ENCODE measurements around the gene EOGT. TPM values are rescaled to one million over a fixed set of nuclear protein-coding genes. Genes with fewer than 3 reads are reported as not detected.

EOGT gene
- total RNA-seq, 1 donor from 2014 or later, result 8.4 TPM

DNA sequence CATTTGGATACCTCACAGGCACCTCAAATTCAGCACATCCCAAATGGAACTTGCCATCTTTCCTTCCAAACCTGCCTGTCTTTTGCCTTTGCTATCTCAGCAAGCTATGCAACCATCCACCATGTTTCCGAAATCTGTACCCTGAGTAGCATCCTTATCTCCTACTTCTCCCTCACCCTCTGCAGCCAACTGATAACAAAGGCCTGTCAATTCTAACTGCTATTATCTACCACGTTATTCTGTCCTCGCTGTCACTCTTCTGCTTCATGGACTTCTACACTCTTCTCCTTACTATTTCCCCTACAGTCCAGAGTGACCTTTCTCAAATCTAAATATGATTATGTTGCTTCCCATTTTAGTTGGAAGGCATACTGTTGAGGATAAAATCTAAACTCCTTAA lies 55.6 kb downstream of the EOGT start:
- peaks cover 21% of the 10 kb centered on the region for H3K27me3 Mint-ChIP-seq
- H3K4me3 Mint-ChIP-seq, result no peak overlapping the region
- H3K27ac Mint-ChIP-seq, result no peak overlapping the region
- H3K36me3 Mint-ChIP-seq, result no peaks in the 10 kb centered on the region
- no peak for DNase-seq (ENCODE audit: extremely low spot score, unreplicated experiment)
- TF ChIP-seq, protein P1, sequence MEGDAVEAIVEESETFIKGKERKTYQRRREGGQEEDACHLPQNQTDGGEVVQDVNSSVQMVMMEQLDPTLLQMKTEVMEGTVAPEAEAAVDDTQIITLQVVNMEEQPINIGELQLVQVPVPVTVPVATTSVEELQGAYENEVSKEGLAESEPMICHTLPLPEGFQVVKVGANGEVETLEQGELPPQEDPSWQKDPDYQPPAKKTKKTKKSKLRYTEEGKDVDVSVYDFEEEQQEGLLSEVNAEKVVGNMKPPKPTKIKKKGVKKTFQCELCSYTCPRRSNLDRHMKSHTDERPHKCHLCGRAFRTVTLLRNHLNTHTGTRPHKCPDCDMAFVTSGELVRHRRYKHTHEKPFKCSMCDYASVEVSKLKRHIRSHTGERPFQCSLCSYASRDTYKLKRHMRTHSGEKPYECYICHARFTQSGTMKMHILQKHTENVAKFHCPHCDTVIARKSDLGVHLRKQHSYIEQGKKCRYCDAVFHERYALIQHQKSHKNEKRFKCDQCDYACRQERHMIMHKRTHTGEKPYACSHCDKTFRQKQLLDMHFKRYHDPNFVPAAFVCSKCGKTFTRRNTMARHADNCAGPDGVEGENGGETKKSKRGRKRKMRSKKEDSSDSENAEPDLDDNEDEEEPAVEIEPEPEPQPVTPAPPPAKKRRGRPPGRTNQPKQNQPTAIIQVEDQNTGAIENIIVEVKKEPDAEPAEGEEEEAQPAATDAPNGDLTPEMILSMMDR (conservative IDR thresholded peaks at IDR 0.05), result no peak
- peaks cover 7% of the 10 kb centered on the region for H3K4me1 Mint-ChIP-seq (ENCODE audit: unreplicated experiment)
- H3K9me3 Mint-ChIP-seq, result no peaks in the 10 kb centered on the region

DNA sequence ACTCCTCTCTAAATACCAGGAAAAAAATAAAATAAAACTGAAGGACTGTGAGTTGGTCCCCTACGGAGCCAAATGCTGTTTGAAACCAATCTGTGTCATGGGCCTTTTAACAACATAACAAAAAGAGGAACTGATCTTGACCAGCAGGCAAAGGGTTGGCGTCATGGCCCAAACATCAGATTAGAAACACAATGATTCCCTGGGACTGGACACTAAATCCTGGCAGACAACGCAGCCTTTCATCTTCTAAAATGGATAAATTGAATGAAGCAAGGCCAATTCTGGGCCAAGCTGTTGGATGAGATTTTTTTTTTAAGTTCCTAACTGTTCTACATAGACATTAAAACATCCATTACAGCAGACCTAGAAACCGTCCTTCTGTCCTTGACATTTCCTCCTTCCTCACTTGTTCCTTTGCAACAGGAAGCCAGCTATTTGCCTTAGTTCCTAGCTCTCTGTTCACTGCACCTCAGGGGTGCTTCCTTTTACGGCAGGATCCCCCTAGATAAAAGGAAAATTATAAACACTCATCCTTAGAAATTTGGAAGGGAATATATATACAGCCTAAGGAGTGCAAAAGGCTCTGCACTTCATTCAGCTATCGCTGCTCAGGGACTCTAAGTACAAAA lies 59.6 kb downstream of the EOGT start:
- Mint-ChIP-seq H3K27ac (no peak overlapping the region), H3K36me3 (no peaks in the 10 kb centered on the region), H3K4me3 (no peak overlapping the region), H3K27me3 (peaks cover 17% of the 10 kb centered on the region), H3K9me3 (no peaks in the 10 kb centered on the region), H3K4me1 (ENCODE audit: unreplicated experiment) (peaks cover 7% of the 10 kb centered on the region)
- TF ChIP-seq, protein P1 (conservative IDR thresholded peaks at IDR 0.05), result no peak
- no peak for DNase-seq (ENCODE audit: extremely low spot score, unreplicated experiment)

DNA sequence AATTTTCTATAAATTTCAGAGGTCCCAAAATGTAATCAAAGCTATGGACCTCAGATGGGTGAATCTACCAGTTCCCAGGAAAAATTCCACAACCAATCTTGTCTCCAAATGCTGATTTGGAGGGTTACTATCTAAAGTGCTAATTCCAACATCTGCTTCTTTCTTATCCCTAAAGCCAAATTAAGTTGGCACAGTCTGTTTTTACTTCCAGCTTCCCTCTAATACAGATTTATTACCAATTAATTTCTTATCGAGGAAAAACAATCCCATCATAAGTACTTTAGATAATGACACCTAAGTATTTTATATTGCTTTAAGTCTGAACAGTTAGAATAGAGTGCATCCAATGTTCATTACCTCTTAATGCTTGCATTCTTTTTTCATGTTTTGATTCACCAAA lies 68.3 kb downstream of the EOGT start:
- DNase-seq (ENCODE audit: extremely low spot score, unreplicated experiment), result no peak
- Mint-ChIP-seq H3K36me3 (no peaks in the 10 kb centered on the region), H3K27me3 (peaks cover 7% of the 10 kb centered on the region), H3K4me1 (ENCODE audit: unreplicated experiment) (no peaks in the 10 kb centered on the region), H3K27ac (no peak overlapping the region), H3K9me3 (no peaks in the 10 kb centered on the region), H3K4me3 (no peak overlapping the region)
- TF ChIP-seq, protein P1 (conservative IDR thresholded peaks at IDR 0.05), result no peak

DNA sequence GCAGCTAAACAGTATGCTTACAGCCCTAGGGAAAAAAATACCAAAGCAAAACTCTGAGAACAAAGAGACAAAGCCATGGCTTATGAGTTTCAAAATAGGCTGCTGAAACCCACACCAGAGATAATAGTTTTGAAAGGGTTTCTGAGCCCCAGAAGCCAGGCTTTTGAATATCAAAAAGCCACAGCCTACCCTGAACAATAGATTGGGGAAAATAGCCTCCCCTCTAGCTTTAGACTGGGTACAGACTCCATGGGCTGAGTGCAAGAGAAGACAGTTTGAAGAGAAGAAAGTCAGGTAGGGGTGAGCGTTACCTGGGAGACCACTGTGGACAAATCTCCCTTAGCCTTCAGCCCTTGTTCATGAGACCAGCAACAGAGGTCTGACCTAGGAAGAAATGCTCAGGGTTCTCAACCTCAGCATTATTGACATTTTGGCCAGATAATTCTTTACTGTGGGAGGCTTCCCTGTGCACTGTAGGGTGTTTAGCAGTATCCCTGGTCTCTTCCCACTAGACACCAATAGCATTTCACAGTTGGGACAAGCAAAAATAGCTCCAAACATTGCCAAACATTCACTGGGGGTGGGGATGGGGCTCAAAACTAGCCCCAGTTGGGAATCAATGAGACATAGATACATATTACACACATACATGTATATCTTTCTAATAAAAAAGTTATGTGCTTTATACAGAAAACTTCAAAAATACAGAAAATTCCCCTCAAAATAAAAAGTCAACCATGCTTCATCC lies 69.6 kb downstream of the EOGT start:
- H3K4me1 Mint-ChIP-seq (ENCODE audit: unreplicated experiment), result no peaks in the 10 kb centered on the region
- no peaks in the 10 kb centered on the region for H3K36me3 Mint-ChIP-seq
- TF ChIP-seq, protein P1 (conservative IDR thresholded peaks at IDR 0.05), result no peak
- DNase-seq (ENCODE audit: extremely low spot score, unreplicated experiment), result no peak
- peaks cover 7% of the 10 kb centered on the region for H3K27me3 Mint-ChIP-seq
- no peak overlapping the region for H3K4me3 Mint-ChIP-seq
- H3K27ac Mint-ChIP-seq, result no peak overlapping the region
- no peaks in the 10 kb centered on the region for H3K9me3 Mint-ChIP-seq

DNA sequence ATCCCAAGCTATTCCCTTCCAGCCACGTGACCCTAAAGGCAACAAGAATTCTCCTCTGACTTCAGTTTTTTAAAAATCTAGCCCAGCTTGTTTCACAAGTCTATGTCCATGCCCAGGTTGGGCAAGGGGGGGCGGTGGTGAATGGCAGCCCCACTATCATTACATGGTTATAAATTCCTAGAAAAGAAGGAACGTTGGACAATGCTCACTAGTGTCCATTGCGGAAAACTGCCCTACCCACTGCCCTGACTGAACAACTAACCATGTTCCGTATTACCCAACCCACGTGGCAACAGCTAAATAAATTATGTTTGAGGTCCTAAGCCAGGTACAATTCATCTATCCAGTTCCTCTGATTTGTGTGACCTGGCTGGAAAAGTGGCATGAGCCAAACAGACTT lies 72.4 kb downstream of the EOGT start:
- no peaks in the 10 kb centered on the region for H3K36me3 Mint-ChIP-seq
- H3K4me3 Mint-ChIP-seq, result no peak overlapping the region
- H3K27me3 Mint-ChIP-seq, result peaks cover 11% of the 10 kb centered on the region
- TF ChIP-seq, protein P1 (conservative IDR thresholded peaks at IDR 0.05), result no peak
- no peak for DNase-seq (ENCODE audit: extremely low spot score, unreplicated experiment)
- H3K27ac Mint-ChIP-seq, result no peak overlapping the region
- no peaks in the 10 kb centered on the region for H3K4me1 Mint-ChIP-seq (ENCODE audit: unreplicated experiment)
- H3K9me3 Mint-ChIP-seq, result no peaks in the 10 kb centered on the region
